ENCODE data around the gene CRYBA2.

The CRYBA2 gene

GRCh38 chr2:219023045-219023605, 29.9 kb upstream of the CRYBA2 start:
- no peak overlapping the region for H3K27ac ChIP-seq
- TF ChIP-seq ZFX (IDR thresholded peaks at IDR 0.05; ENCODE audit: borderline replicate concordance) = no peak
- TF ChIP-seq, protein P1, sequence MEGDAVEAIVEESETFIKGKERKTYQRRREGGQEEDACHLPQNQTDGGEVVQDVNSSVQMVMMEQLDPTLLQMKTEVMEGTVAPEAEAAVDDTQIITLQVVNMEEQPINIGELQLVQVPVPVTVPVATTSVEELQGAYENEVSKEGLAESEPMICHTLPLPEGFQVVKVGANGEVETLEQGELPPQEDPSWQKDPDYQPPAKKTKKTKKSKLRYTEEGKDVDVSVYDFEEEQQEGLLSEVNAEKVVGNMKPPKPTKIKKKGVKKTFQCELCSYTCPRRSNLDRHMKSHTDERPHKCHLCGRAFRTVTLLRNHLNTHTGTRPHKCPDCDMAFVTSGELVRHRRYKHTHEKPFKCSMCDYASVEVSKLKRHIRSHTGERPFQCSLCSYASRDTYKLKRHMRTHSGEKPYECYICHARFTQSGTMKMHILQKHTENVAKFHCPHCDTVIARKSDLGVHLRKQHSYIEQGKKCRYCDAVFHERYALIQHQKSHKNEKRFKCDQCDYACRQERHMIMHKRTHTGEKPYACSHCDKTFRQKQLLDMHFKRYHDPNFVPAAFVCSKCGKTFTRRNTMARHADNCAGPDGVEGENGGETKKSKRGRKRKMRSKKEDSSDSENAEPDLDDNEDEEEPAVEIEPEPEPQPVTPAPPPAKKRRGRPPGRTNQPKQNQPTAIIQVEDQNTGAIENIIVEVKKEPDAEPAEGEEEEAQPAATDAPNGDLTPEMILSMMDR (IDR thresholded peaks at IDR 0.05) = no peak

- no peak overlapping the region for H3K27ac ChIP-seq
- TF ChIP-seq, protein P1 (IDR thresholded peaks at IDR 0.05) = no peak
- no peak for TF ChIP-seq ZFX (IDR thresholded peaks at IDR 0.05; ENCODE audit: borderline replicate concordance)
Measured at GRCh38 chr2:219022616-219023015, 29.4 kb upstream of the CRYBA2 start.

DNA sequence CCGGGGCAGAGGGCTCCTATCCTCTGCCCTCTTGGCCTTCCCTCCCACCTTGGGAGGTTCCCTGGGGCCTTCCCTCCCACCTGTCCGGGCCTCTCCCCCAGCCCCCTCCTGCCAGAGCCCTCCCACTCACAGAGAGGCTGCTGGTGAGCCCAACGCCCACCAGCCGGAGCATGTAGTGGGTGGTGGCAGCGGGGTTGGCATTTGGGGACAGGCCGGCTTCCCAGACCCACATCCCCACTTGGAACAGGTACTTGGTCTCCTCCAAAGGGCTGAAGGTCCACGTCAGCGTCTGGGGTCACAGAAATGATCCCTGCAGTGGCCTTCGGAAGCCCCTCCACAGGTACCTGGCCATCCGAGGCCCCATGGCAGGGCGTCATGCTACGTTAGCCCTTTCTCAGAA, 28.8 kb upstream of the CRYBA2 start:
- no peak for TF ChIP-seq ZFX (IDR thresholded peaks at IDR 0.05; ENCODE audit: borderline replicate concordance)
- TF ChIP-seq, protein P1 (IDR thresholded peaks at IDR 0.05) = no peak
- no peak overlapping the region for H3K27ac ChIP-seq

DNA sequence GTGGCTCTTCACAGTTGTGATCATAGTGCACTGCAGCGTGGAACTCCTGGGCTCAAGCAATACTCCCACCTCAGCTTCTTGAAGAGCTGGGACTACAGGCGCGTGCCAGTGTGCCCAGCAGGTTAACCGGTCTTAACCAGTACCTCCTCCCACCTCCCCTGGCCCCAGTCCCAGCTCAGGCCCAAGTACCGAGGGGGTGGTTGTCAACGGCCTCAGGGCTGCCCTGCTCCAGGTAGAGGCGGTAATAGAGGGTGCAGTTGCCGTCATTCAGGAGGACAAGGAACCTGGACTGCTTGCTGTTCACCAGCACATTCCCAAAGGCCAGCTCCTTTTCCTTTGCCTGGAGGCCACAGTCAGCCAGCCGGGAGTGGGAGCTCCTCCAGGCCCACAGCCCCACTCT, 28.4 kb upstream of the CRYBA2 start:
- TF ChIP-seq ZFX (IDR thresholded peaks at IDR 0.05; ENCODE audit: borderline replicate concordance) = no peak
- TF ChIP-seq, protein P1 (IDR thresholded peaks at IDR 0.05) = no peak
- no peak overlapping the region for H3K27ac ChIP-seq

DNA sequence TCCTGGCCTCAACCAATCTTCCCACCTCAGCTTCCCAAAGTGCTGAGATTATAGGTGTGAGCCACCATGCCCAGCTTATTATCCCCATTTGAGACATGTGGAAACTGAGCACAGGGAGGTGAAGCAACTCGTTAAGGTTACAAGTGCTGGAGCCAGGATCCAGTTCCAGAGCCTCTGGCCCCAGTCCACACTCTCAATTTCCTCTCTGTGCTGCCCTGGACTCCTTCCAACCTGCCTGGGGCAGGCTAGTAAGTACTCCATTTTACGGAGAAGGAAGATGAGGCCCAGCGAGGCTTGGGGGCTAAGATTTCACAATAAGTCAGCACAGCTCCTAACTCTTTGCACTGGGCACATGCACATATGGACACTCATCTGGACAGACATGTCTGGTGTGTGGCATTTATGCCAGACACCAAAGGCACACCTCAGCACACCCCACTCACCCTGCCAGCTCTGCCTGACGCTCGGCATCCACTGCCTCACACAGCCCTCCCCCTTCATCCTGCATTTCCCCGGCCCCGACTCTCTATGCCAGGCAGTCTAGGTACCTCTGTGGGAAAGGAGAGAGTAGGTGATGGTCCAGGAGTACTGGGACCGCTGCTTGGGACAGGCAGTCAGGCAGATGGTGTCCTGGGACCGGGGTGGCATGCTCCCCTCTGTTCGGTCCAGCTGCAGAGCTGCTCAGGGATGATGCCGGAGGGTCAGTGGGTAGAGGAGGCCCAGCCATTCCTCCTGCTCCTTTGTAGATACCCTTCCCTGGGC, 27.6 kb upstream of the CRYBA2 start:
- H3K27ac ChIP-seq = no peak overlapping the region
- TF ChIP-seq ZFX (IDR thresholded peaks at IDR 0.05; ENCODE audit: borderline replicate concordance) = no peak
- TF ChIP-seq, protein P1 (IDR thresholded peaks at IDR 0.05) = no peak

GRCh38 chr2:219019436-219019835, 26.2 kb upstream of the CRYBA2 start:
- TF ChIP-seq, protein P1 (IDR thresholded peaks at IDR 0.05) = no peak
- TF ChIP-seq ZFX (IDR thresholded peaks at IDR 0.05; ENCODE audit: borderline replicate concordance) = no peak
- H3K27ac ChIP-seq = no peak overlapping the region

- no peak overlapping the region for H3K27ac ChIP-seq
- TF ChIP-seq, protein P1 (IDR thresholded peaks at IDR 0.05) = no peak
- TF ChIP-seq ZFX (IDR thresholded peaks at IDR 0.05; ENCODE audit: borderline replicate concordance) = no peak
Measured at GRCh38 chr2:219018726-219019125, 25.5 kb upstream of the CRYBA2 start.

Data from 22Rv1 (cell line).